Inflammatory macrophage (primary cell): ENCODE data around the gene SASH3.

ENCODE experiments used
- DNase-seq, 2 donors: peaks; one replicate each; pipeline ENCODE4 v3.0.0-alpha.2; 2020 to 2022

SASH3 gene

GRCh38 chrX:129784371-129784770 lies 4.6 kb downstream of the SASH3 start:
- peak; percentile 61 to 62 for DNase-seq

- DNase-seq: no peak
These were observed 5.6 kb downstream of the SASH3 start for GRCh38 chrX:129785160-129785947.

DNA sequence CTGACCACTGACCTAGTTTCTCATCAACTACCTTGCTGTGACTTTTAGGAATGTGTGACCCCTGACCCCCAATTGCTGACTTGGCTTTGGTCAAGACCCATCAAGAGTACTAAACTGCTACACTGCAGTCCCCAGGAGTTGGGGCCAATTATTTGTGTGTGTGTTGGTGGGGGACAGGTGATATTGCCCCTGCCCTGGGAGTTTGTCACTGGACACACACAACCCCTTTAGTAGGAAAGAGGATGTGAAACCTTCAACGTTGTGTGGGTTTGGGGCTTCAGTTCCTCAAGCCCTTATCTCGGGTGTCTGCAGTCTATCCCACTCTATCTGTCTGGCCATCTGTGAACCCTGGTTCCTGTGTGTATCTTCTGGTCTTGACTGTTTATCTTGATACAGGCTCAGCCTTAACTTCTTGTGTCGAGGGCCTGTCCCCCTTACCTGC lies 6.5 kb downstream of the SASH3 start:
- peak; percentile 33 to 69 for DNase-seq

DNA sequence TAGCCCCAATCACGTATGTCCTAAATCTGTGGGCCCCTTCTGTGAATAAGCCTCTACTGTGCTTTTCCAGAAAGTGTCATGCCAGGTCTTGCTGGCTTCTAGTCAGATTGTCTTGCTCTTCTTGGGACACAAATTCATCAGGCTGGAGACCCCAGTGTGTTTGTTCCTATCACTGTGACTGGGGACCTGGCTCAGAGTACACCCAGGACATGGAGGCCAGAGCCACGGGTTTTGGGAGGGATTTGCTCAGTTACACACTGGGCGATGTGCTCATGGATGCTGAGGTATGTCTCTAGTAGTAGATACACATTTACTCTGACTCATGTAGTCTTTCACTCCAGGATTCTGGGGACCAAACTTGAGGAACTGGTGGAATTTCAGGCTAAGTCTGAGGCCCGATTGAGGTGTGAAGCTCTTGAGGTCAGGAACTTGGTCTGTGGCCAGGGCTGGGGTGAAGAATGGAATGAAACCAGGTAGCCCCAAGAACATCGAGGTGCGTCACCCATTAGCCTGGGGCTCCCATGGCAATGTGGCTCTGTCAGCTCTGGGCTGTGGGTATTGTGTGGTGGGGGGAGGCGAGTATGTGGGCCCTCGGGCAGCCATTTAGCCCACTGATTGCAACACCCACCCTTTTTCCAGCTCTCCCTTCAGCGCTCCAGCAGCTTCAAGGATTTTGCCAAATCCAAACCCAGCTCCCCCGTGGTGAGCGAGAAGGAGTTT lies 7.7 kb downstream of the SASH3 start:
- DNase-seq: no peak

DNA sequence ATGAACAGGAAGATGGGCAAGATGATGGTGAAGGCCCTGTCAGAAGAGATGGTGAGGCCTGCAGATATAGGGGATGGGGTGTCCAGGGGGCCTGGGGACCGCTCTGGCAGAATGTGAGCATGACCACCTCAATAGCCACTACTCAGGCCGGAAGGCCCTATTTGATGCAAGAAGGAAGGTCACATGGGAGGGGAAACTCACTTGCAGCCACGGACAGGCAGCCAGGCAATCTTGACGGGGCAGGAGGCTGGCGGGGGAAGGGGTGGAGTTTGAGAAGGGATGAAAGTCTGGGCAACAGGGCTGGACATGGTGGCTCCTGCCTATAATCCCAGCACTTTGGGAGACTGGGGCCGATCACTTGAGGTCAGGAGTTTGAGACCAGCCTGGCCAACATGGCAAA lies 8.8 kb downstream of the SASH3 start:
- no peak for DNase-seq

- no peak for DNase-seq
These were observed 10.4 kb downstream of the SASH3 start for GRCh38 chrX:129790146-129790545.

- DNase-seq: no peak
These were observed 11.1 kb downstream of the SASH3 start for GRCh38 chrX:129790808-129791207.

GRCh38 chrX:129791336-129791735 lies 11.6 kb downstream of the SASH3 start:
- DNase-seq: no peak

DNA sequence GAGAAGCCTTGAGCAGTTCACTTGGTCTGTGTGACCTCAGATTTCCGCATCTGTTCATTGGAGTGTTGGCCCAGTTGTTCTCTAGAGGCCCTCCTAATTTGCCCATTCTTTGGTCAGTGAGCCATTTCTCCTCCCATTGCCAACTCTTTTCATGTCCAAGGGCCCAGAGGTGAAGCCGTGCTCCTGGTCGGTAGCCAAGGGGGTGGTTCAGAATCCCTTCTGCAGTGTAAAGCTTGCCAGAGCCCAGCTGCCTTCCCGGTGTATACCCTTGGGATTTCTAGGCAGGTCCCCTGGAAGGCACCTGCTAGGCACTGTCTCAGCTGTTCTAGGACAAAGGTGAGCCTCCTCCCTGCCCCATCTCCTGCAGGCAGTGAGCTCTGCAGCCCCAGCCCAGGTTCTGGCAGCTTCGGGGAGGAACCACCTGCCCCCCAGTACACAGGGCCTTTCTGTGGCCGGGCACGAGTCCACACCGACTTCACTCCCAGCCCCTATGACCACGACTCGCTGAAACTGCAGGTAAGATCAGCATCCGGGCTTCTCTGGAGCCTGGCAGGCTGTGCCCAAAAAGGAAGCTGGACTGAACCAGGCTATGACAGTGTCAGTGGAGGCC lies 12.3 kb downstream of the SASH3 start:
- no peak for DNase-seq

- DNase-seq: no peak
These were observed 13.0 kb downstream of the SASH3 start for GRCh38 chrX:129792586-129793291.

- no peak for DNase-seq
These were observed 13.9 kb downstream of the SASH3 start for GRCh38 chrX:129793604-129794191.

DNA sequence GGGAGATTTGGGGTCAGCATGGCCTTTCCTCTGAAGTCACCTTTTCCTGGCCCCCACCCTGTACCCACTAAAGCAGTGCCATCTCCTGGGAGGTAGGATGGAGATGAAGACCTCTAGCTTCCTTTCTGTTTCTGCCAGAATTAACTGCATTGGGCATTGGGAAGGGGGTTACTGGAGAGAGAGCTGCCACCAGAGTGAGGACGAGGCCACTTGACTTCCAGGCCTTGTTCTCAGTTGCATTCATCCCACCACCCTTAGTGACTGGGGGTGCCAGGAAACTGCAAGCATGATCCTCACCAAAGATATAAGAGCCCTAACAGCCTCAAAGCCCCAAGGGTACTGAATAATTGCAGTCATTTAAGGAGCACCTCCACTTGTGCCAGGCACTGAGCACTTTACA lies 15.8 kb downstream of the SASH3 start:
- no peak for DNase-seq

DNA sequence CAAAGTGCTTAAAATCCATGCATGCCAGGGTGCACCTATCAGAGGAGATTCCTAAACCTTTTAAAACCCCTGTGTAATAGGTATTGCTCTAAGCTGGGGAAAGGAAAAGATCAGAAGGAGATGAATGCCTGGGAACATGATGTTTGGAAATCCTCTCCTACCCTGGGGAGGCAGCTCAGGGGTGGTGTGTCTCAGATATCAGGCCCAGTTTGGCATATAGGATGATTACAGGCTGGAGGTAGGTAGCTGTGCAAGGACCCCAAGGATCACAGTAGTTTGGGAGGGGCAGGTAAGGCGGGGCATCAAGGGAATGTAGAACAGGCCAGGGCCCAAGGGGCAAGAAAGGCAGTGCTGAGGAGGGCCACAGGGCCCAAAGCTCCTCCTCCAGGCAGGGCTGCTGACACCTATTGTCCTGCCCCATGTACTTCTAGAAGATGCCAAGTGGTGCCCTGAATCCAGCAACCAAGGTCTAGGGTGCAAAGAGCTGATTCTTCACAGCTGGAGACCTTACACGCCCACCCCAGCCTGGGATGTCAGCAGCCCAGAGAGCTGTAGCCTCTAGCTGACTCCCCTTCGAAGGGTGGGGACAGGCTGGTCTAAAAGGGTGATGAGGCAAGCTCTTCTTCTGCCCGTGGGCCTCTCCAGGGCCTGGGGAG lies 17.6 kb downstream of the SASH3 start:
- no peak for DNase-seq

DNA sequence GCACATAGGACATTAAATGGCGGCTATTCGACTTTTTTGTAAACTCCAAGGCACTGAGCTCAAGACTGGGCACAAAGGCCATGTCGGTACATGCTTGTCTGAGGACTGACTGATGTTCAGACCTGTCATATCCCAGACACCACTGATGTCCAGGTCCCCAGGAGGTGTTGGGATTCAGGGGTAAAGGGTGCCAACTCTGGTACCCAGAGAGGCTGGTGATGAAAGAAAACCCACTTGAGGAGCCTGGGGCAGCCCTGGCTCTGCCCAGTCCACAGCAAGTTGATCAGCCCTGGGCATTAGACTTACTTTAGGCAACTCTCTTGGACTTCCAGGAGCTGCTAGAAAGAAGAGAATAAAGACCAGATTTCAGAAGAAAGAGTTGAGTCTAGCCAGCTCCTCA lies 18.7 kb downstream of the SASH3 start:
- no peak for DNase-seq

DNA sequence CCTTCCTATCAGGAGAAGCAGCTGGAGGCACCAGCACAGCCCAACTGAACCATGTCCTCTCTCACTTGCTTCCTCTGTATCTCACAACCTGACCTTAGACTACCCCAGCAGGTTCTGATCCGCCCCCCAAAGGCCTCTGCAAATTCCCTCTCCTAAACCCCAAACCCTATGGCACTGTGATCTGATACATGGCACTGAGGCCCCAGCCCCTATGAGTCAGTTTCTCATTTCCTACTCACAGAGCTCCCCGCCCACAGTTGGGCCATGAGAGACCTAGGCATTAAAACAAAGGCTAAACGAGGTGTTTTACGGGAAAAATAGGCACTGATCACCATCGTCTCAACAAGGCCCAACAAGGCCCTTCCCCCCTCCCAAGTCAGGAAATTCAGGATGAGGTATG lies 19.1 kb downstream of the SASH3 start:
- peak; percentile 17 to 50 for DNase-seq

GRCh38 chrX:129800186-129800585 lies 20.4 kb downstream of the SASH3 start:
- no peak for DNase-seq

GRCh38 chrX:129802863-129803262 lies 23.1 kb downstream of the SASH3 start:
- no peak for DNase-seq

DNA sequence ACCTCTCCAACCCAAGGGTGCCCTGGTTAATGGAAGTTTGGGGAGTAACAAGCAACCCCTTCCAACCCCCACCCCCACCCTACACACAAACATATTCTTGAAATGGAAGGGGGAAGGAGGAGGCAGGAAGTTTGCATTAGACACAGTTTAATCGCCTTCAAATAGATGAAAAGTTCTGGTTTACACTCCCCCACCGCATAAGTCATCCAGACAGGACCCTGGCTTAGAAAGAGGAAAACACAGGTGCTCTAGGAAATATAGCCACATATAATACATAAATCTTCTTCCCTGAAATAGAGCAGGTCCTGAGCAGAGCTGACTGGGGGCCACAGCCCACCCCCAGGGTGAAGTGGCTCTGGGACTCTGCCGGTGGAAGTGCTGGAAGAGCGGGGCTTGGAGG lies 25.1 kb downstream of the SASH3 start:
- no peak for DNase-seq

GRCh38 chrX:129808158-129808828 lies 28.5 kb downstream of the SASH3 start:
- DNase-seq: peak in 1 of 2 donors; percentile 53

- DNase-seq: peak; percentile 44 to 67
These were observed 29.4 kb downstream of the SASH3 start for GRCh38 chrX:129808829-129809796.
